Activated CD4-positive, alpha-beta T cell treated with anti-CD3 and anti-CD28 coated beads, Interleukin-2, amount 10 ng/mL, durations not matched to agents 24 days and 14 days (primary cell): ENCODE data around the gene LMOD1. TPM values are rescaled to one million over a fixed set of nuclear protein-coding genes. Genes with fewer than 3 reads are reported as not detected.
"Not testable (repeated sequence)": the region's sequence is repeated elsewhere in the genome, so short reads cannot be mapped to it uniquely, and the experiment has no call there.

Source experiments
- DNase-seq: peaks from one replicate; pipeline ENCODE4 v3.0.0; 2022
- H3K27ac Mint-ChIP-seq: one replicate; pipeline ENCODE4 v1.8.0; 2022; ENCODE audit warnings: mild to moderate bottlenecking, mixed read lengths
- H3K27me3 Mint-ChIP-seq: one replicate; pipeline ENCODE4 v1.8.0; 2022; ENCODE audit warnings: mixed read lengths
- H3K36me3 Mint-ChIP-seq: one replicate; pipeline ENCODE4 v1.8.0; 2022; ENCODE audit warnings: low read depth, mild to moderate bottlenecking, mixed read lengths
- H3K4me1 Mint-ChIP-seq: one replicate; pipeline ENCODE4 v1.8.0; 2021; ENCODE audit warnings: mixed read lengths
- H3K4me3 Mint-ChIP-seq: one replicate; pipeline ENCODE4 v1.8.0; 2022; ENCODE audit warnings: mild to moderate bottlenecking, moderate library complexity, mixed read lengths
- H3K9me3 Mint-ChIP-seq: one replicate; pipeline ENCODE4 v1.8.0; 2021; ENCODE audit warnings: mixed read lengths
- intact Hi-C: fragments of 100-400 bp; cut with micrococcal nuclease; formaldehyde crosslinking; loops from one replicate; pipeline ENCODE4 v1.15.1; 2023
- total RNA-seq: library from RNA; stranded (reverse); gene quantifications from 2 replicates; pipeline ENCODE4 v1.2.3, GENCODE V29; 2022

LMOD1 gene
- total RNA-seq, 1 donor from 2014 or later = not detected

GRCh38 chr1:201964261-201964660 is 17.9 kb upstream of the LMOD1 start:
- no peak for DNase-seq
- H3K27ac Mint-ChIP-seq = no peak overlapping the region
- H3K4me3 Mint-ChIP-seq = no peak overlapping the region
- peaks cover 4% of the 10 kb centered on the region for H3K4me1 Mint-ChIP-seq
- H3K36me3 Mint-ChIP-seq = peaks cover 56% of the 10 kb centered on the region
- H3K27me3 Mint-ChIP-seq = no peaks in the 10 kb centered on the region
- no peaks in the 10 kb centered on the region for H3K9me3 Mint-ChIP-seq
- intact Hi-C loops = no loop called here

GRCh38 chr1:201962382-201962781 is 16.0 kb upstream of the LMOD1 start:
- H3K36me3 Mint-ChIP-seq = peaks cover 57% of the 10 kb centered on the region
- H3K27me3 Mint-ChIP-seq, H3K4me3 Mint-ChIP-seq, H3K27ac Mint-ChIP-seq, DNase-seq, H3K4me1 Mint-ChIP-seq, intact Hi-C loops, H3K9me3 Mint-ChIP-seq: not testable (repeated sequence)

DNA sequence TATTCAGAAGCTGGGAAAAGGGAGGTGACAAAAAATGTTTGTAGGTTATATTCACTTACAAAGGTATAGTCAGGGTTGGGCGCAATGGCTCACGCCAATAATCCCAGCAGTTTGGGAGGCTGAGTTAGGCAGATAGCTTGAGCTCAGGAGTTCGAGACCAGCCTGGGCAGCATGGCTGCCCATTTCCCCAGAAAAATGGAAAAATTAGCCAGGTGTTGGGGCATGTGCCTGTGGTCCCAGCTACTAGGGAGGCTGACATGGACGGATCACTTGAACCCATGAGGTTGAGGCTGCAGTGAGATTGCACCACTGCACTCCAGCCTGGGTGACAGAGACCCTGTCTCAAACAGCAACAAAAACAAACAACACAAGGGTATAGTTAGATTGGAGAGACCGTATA is 12.0 kb upstream of the LMOD1 start:
- DNase-seq = no peak
- Mint-ChIP-seq H3K4me3 (no peak overlapping the region), H3K27me3 (peaks cover 2% of the 10 kb centered on the region), H3K4me1 (peaks cover 19% of the 10 kb centered on the region), H3K27ac (no peak overlapping the region), H3K36me3 (peaks cover 49% of the 10 kb centered on the region), H3K9me3 (no peaks in the 10 kb centered on the region)
- intact Hi-C loops = loop anchor here (5.0 kb wide), 1 partner anchor 61 kb away; no protein-coding TSS in a partner anchor

DNA sequence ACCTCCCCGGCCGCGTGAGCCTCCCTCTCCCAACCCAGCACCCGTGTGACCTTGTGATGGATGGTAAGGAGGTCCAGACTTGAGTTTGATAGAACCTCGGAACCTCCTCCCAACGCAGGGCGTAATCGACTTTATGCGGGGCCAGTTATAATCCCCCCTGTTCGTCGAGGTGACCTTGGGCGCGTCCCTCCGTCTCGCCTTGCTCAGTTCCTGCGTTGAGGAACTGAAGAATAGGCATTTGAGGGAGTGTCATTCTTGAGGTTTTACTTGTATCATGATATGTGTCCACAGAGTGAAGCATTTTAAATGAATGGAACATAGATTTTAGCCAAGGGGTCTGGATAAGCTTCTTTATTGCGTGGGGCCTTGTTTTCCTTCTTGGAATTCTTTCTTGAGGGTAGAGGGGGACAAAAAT is 9.4 kb upstream of the LMOD1 start:
- intact Hi-C loops = loop anchor here (1.0 to 5.0 kb wide), 3 partner anchors 27 to 126 kb away; partner anchors contain the start of genes IPO9 and RNPEP
- DNase-seq = no peak
- Mint-ChIP-seq H3K27ac (peak overlapping the region; percentile 93), H3K4me1 (peaks cover 16% of the 10 kb centered on the region), H3K27me3 (peaks cover 2% of the 10 kb centered on the region), H3K9me3 (no peaks in the 10 kb centered on the region), H3K36me3 (peaks cover 34% of the 10 kb centered on the region), H3K4me3 (peak overlapping the region; percentile 100)

- peaks cover 30% of the 10 kb centered on the region for H3K36me3 Mint-ChIP-seq
- intact Hi-C loops = loop anchor here (1.0 to 5.0 kb wide), 3 partner anchors 27 to 126 kb away; partner anchors contain the start of genes IPO9 and RNPEP
Observed at GRCh38 chr1:201955009-201955728, 8.8 kb upstream of the LMOD1 start, which contains the start of gene TIMM17A. TIMM17A (plus strand) TSS chr1:201955503; CDS start chr1:201955527, 24 bp downstream.

DNA sequence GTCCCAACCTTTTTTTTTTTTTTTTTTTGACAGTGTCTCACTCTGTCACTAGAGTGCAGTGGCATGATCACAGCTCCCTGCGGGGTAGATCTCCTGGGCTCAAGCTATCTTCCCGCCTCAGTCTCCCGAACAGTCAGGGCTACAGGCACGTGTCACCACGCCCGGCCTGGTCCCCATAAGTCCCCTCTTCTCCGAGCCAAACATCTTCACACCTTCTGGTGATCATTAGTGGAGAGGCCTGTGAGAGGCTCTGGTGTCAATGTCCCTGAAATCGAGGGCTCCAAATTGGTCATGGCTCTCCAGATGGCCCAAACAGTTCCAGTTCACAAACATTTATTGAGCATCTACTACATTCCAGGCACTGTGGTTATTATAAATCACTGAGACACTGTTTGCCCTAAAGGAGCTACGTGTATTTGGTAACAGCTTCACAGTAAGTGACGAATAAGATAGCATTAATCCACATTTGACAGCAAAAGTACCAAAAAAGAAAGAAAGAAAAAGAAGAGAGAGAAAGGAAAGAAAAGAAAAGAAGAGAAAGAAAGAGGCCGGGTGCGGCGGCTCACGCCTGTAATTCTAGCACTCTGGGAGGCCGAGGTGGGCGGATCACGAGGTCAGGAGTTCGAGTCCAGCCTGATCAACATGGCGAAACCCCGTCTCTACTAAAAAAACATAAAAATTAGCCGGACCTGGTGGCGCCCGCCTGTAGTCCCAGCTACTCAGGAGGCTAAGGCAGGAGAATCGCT is 8.1 kb upstream of the LMOD1 start:
- peak overlapping the region; percentile 100 for H3K4me3 Mint-ChIP-seq
- H3K36me3 Mint-ChIP-seq = peaks cover 29% of the 10 kb centered on the region
- peak; percentile 61 for DNase-seq
- peaks cover 16% of the 10 kb centered on the region for H3K4me1 Mint-ChIP-seq
- intact Hi-C loops = loop anchor here (1.0 to 5.0 kb wide), 3 partner anchors 28 to 125 kb away; partner anchors contain the start of genes IPO9 and RNPEP
- H3K27ac Mint-ChIP-seq = peak overlapping the region; percentile 93
- peaks cover 2% of the 10 kb centered on the region for H3K27me3 Mint-ChIP-seq
- no peaks in the 10 kb centered on the region for H3K9me3 Mint-ChIP-seq

More at GRCh38 chr1:201955009-201955728, 8.8 kb upstream of the LMOD1 start, which contains the start of gene TIMM17A:
- H3K27ac Mint-ChIP-seq = peak within 1 kb of the TSS; percentile 93
- H3K9me3 Mint-ChIP-seq = no peaks in the 10 kb centered on the region
- H3K27me3 Mint-ChIP-seq = peaks cover 2% of the 10 kb centered on the region
- peak; percentile 99 for DNase-seq
- peaks cover 16% of the 10 kb centered on the region for H3K4me1 Mint-ChIP-seq
- peak within 1 kb of the TSS; percentile 100 for H3K4me3 Mint-ChIP-seq

DNA sequence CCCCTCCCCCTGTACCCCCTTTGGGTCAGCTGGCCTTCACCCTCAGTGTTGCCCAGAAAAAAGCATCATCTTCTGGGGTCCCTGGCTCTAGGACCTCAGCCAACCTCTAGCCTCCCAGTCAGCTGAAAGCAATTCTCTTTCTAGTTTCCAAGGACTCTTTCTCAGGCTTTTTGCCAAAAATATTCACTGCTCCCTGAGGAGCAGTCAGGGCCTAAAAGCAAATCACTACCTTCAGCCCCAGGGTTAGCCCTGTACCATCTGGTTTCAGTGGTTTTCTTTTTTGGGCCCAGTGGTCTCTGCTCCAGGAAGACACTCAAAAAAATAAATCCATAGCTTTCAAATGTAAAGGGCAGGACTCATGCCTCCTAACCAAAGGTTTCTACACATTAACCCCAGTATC is 3.1 kb upstream of the LMOD1 start:
- no peak overlapping the region for H3K4me3 Mint-ChIP-seq
- peaks cover 12% of the 10 kb centered on the region for H3K4me1 Mint-ChIP-seq
- DNase-seq = no peak
- no peak overlapping the region for H3K27ac Mint-ChIP-seq
- intact Hi-C loops = no loop called here
- H3K36me3 Mint-ChIP-seq = no peaks in the 10 kb centered on the region
- no peaks in the 10 kb centered on the region for H3K9me3 Mint-ChIP-seq
- H3K27me3 Mint-ChIP-seq = peaks cover 43% of the 10 kb centered on the region

DNA sequence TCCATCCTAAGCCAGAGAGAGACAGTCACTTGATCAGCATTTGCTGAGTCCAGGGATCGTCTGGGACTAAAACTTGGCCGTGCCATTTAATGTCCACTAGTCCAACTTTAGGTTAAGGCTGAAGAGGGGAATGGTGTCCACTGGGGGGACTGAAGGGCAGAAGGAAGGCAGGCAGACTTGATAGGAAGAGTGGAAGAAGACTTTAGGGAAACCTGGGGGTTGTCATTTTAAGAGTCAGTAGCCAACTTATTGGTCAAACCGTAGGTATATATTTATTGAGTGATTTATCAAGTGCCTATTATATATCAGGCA is 1.3 kb upstream of the LMOD1 start:
- Mint-ChIP-seq H3K9me3 (no peaks in the 10 kb centered on the region), H3K27ac (no peak overlapping the region), H3K36me3 (no peaks in the 10 kb centered on the region), H3K4me1 (peaks cover 9% of the 10 kb centered on the region), H3K4me3 (no peak overlapping the region), H3K27me3 (peaks cover 55% of the 10 kb centered on the region)
- intact Hi-C loops = no loop called here
- DNase-seq = no peak

DNA sequence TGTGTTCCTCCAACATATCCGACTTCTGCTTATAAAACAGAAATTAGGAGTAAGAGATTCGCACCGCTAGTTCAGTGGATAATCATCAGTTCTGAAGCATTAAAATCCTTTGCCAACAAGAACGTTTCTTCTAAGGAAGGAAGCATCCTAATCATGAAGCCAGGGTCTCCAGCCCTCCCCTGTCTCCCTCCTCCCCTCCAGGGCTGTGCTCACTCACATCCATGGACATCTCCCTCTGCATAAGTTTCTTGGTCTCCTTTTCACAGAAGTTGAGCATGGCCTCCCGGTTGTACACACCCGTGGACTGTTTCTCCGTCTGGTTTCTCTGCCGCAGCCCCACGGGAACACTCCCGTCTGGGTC is 505 bp downstream of the LMOD1 start:
- intact Hi-C loops = no loop called here
- Mint-ChIP-seq H3K27ac (no peak overlapping the region), H3K9me3 (no peaks in the 10 kb centered on the region), H3K4me3 (no peak overlapping the region), H3K27me3 (peaks cover 58% of the 10 kb centered on the region), H3K4me1 (peaks cover 9% of the 10 kb centered on the region), H3K36me3 (no peaks in the 10 kb centered on the region)
- no peak for DNase-seq

GRCh38 chr1:201945157-201945556 is 1.2 kb downstream of the LMOD1 start:
- H3K4me3 Mint-ChIP-seq = no peak overlapping the region
- no peak overlapping the region for H3K27ac Mint-ChIP-seq
- peaks cover 58% of the 10 kb centered on the region for H3K27me3 Mint-ChIP-seq
- intact Hi-C loops = no loop called here
- no peaks in the 10 kb centered on the region for H3K9me3 Mint-ChIP-seq
- peaks cover 9% of the 10 kb centered on the region for H3K4me1 Mint-ChIP-seq
- no peak for DNase-seq
- H3K36me3 Mint-ChIP-seq = no peaks in the 10 kb centered on the region

- no peaks in the 10 kb centered on the region for H3K9me3 Mint-ChIP-seq
- H3K4me1 Mint-ChIP-seq = peaks cover 9% of the 10 kb centered on the region
- DNase-seq = no peak
- intact Hi-C loops = no loop called here
- no peaks in the 10 kb centered on the region for H3K36me3 Mint-ChIP-seq
- no peak overlapping the region for H3K4me3 Mint-ChIP-seq
- H3K27me3 Mint-ChIP-seq = peaks cover 58% of the 10 kb centered on the region
- H3K27ac Mint-ChIP-seq = no peak overlapping the region
Observed at GRCh38 chr1:201944639-201945038, 1.7 kb downstream of the LMOD1 start.

DNA sequence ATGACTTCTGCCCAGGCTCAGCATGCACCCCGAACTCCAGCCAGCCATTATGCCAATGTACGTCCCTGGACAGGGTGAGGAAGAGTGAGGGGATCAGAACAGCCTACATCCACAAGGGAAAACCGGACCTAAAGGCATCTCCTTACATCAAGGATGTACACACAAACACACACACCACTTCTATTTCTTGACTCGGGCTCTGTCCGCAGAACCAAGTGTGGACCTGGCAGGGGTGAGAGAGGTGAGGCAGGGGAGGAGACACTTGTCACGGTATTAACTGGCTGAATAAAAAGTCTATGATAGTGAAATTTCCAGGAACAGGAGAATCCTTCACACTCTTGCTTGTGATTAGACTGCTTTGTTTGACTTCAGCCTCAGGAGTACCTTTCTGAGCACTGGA is 2.3 kb downstream of the LMOD1 start:
- peaks cover 9% of the 10 kb centered on the region for H3K4me1 Mint-ChIP-seq
- no peak for DNase-seq
- H3K4me3 Mint-ChIP-seq = no peak overlapping the region
- intact Hi-C loops = no loop called here
- H3K9me3 Mint-ChIP-seq = no peaks in the 10 kb centered on the region
- H3K27ac Mint-ChIP-seq = no peak overlapping the region
- H3K36me3 Mint-ChIP-seq = no peaks in the 10 kb centered on the region
- H3K27me3 Mint-ChIP-seq = peaks cover 56% of the 10 kb centered on the region

GRCh38 chr1:201942129-201942495 is 4.2 kb downstream of the LMOD1 start:
- no peak overlapping the region for H3K4me3 Mint-ChIP-seq
- peaks cover 44% of the 10 kb centered on the region for H3K27me3 Mint-ChIP-seq
- intact Hi-C loops = no loop called here
- H3K36me3 Mint-ChIP-seq = no peaks in the 10 kb centered on the region
- no peak for DNase-seq
- peaks cover 9% of the 10 kb centered on the region for H3K4me1 Mint-ChIP-seq
- no peak overlapping the region for H3K27ac Mint-ChIP-seq
- no peaks in the 10 kb centered on the region for H3K9me3 Mint-ChIP-seq

DNA sequence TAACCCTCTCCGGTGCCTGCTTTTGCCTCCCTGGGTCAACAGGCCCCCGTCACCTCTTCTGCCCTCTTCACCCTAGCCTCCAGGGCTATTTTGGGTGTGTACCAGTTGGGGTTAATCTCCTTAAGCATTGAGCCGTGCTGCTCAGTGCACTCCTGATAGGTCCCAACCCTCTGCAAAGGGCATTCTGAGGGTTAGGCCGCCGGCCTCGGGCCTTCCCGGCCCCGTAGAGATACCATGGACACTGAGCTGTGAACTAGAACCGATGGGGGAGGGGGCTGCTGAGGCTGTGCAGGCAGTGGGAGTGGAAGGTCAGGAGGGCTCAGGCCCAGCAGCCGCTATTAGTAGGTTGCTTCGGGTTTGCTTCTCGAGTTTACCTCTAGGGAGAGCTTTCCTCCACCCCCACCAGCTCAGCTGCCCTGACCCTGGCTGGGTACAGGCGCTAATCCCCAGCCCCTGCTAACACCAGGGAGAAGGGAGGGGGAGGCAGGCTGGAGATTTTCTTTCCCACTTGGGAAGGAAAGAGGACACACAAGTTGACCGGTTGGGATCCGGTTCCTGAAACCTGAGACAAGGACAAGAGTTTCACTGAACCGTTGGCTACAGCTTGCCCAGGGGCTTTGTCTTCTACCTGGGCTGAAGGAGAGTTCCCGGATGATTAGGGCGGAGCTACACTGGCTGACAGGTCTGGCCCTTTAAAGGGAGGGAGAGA is 4.8 kb downstream of the LMOD1 start:
- no peak for DNase-seq
- Mint-ChIP-seq H3K36me3 (no peaks in the 10 kb centered on the region), H3K4me1 (peaks cover 7% of the 10 kb centered on the region), H3K27me3 (peaks cover 38% of the 10 kb centered on the region), H3K27ac (no peak overlapping the region), H3K9me3 (no peaks in the 10 kb centered on the region), H3K4me3 (no peak overlapping the region)
- intact Hi-C loops = no loop called here
